GM18502 (cell line): ENCODE data around the gene CTIF.

Experiments
- ATAC-seq: cut with Tn5 transposase; IDR thresholded peaks from one replicate; pipeline ENCODE4 v1.9.1; 2021; ENCODE audit warnings: mild to moderate bottlenecking; ENCODE audit not compliant: unreplicated experiment, poor library complexity

The CTIF gene

GRCh38 chr18:48834413-48835031, 295.7 kb downstream of the CTIF start:
- peak; percentile 76 for ATAC-seq

GRCh38 chr18:48835119-48835518, 296.3 kb downstream of the CTIF start:
- no peak for ATAC-seq

GRCh38 chr18:48835745-48836170, 296.9 kb downstream of the CTIF start:
- ATAC-seq: no peak

GRCh38 chr18:48836231-48836805, 297.5 kb downstream of the CTIF start:
- no peak for ATAC-seq

GRCh38 chr18:48836806-48837615, 298.2 kb downstream of the CTIF start:
- ATAC-seq: no peak

- ATAC-seq: no peak
Observed at GRCh38 chr18:48837676-48838075, 298.8 kb downstream of the CTIF start.

- no peak for ATAC-seq
Observed at GRCh38 chr18:48838166-48838775, 299.4 kb downstream of the CTIF start.

GRCh38 chr18:48838921-48839818, 300.3 kb downstream of the CTIF start:
- ATAC-seq: no peak

GRCh38 chr18:48839819-48840490, 301.1 kb downstream of the CTIF start:
- no peak for ATAC-seq

- ATAC-seq: no peak
Observed at GRCh38 chr18:48840491-48840877, 301.7 kb downstream of the CTIF start.

- ATAC-seq: no peak
Observed at GRCh38 chr18:48841381-48842258, 302.8 kb downstream of the CTIF start.

- ATAC-seq: no peak
Observed at GRCh38 chr18:48842259-48843061, 303.6 kb downstream of the CTIF start.

- ATAC-seq: no peak
Observed at GRCh38 chr18:48843162-48843561, 304.3 kb downstream of the CTIF start.

- ATAC-seq: no peak
Observed at GRCh38 chr18:48843596-48843995, 304.8 kb downstream of the CTIF start.

- no peak for ATAC-seq
Observed at GRCh38 chr18:48844271-48844670, 305.4 kb downstream of the CTIF start.

GRCh38 chr18:48845174-48845573, 306.3 kb downstream of the CTIF start:
- no peak for ATAC-seq

- no peak for ATAC-seq
Observed at GRCh38 chr18:48846423-48846932, 307.6 kb downstream of the CTIF start.
